Activated T-helper 1 cell treated with Interleukin-2 at 50 U/mL for 16 hours (primary cell): ENCODE data around the gene COG7.

ENCODE experiments used
- DNase-seq: peaks from one replicate; pipeline ENCODE4 v3.0.0-alpha.2; 2020; ENCODE audit warnings: low read depth

The COG7 gene

GRCh38 chr16:23357761-23358290 lies 95.2 kb downstream of the COG7 start:
- no peak for DNase-seq

- no peak for DNase-seq
These were observed 96.0 kb downstream of the COG7 start for GRCh38 chr16:23356941-23357340.

GRCh38 chr16:23355106-23355670 lies 97.8 kb downstream of the COG7 start:
- no peak for DNase-seq

GRCh38 chr16:23354246-23354645 lies 98.7 kb downstream of the COG7 start:
- no peak for DNase-seq

- DNase-seq, result no peak
These were observed 99.5 kb downstream of the COG7 start for GRCh38 chr16:23353440-23353839.

- no peak for DNase-seq
These were observed 101.6 kb downstream of the COG7 start for GRCh38 chr16:23351360-23351759.

DNA sequence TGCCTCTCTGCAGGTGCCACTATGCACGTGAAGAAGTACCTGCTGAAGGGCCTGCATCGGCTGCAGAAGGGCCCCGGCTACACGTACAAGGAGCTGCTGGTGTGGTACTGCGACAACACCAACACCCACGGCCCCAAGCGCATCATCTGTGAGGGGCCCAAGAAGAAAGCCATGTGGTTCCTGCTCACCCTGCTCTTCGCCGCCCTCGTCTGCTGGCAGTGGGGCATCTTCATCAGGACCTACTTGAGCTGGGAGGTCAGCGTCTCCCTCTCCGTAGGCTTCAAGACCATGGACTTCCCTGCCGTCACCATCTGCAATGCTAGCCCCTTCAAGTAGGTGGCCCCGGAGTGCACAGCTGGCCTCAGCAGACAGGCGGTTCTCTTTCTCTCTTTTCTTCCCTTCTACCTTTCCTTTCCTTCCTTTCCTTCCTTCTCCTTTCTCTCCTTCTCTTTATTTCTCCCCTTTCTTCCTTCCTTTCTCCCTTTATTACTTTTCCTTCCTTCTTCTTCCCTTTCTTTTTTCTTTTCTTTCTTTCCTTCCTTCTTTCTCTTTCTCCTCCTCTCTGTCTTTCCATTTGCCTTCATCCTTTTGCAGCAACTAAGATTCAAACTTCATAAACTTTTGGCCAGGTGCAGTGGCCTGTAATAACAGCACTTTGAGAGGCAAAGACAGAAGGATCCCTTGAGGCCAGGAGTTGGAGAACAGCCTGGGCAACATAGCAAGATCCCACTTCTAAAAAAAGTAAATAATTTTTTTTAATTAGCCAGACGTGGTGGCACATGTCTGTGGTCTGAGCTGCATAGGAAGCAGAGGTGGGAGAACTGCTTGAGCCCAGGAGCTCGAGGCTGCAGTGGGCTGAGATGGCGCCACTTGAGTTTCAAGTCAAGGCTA lies 104.2 kb downstream of the COG7 start:
- no peak for DNase-seq

DNA sequence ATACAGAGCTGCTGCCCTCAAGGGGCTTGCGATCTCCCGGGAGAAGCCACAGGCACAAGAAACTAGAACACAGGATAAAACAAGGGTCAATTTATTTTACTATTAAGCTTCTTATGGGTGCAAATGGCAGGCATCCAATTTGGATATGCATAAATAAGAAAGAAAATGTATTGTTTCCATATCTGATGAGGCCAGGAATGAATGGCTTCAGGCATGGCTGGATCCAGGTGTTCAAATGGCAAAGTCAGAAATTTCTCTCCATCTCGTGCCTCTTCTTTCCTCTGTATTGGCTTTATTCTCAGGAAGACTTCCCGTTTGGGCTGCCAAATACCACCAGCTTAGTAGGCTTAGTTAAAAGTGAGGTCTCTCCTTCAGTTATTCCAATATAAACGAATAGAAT lies 107.8 kb downstream of the COG7 start:
- DNase-seq, result no peak

DNA sequence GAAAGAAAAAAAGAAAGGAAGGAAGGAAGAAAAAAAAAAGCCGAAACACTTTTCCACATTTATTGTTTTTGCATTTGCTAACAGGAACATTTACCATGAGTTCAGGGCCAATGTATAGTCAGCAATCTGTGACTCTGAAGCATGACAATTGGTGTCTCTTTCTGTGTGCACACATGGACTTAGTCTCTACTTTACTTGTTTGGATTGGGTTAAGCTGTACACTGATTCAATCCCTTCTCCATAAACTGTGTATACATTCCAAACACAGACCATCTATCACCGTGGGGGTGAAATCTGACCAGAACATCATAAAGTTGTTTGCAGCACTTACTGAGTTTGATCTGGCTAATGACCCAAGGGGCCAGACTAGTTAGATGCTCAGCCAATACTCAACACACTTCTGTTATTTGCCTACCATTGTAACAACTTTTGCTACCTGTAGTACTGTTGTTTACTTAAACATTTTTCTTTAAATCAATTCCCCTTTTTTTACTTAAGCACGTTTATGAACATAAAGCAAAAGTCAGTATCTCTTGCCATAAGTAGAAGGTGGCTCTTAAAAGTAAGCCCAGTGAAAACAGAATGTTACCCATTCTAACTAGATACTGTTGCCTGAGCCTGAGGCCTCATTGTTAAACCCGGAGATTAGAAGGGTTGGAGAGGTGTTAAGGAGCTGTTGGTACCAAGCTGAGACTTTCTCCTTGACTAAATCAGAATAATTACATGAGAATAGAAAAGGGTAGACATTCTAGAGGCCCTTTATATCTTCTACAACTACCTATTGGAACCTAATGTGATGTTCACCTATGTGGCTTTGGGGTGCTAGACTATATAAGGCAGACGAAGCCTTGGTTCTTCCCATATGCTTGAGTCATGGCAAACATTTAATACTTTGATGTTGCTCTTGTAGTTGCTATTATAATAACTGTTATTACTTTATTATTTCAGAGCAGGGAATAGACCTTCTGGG lies 109.1 kb downstream of the COG7 start:
- DNase-seq, result no peak

- no peak for DNase-seq
These were observed 110.8 kb downstream of the COG7 start for GRCh38 chr16:23342083-23342640.

DNA sequence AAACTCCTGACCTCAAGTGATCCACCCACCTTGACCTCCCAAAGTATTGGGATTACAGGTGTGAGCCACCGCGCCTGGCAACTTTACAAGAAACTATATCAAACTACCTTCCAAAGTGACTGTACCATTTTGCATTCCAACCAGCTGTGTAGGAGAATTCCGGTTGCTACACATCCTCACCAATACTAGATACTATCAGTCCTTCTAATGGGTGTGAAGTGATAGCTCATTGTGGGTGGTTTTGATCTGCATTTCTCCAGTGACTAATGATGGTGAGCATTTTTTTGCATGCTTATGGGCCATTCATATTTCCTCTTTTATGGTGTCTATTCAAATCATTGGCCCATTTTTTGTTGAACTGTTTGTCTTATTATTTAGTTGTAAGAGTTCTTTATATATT lies 113.2 kb downstream of the COG7 start:
- DNase-seq, result no peak
